ENCODE measurements around the gene ZMYND15. TPM values are rescaled to one million over a fixed set of nuclear protein-coding genes. Genes with fewer than 3 reads are reported as not detected.
A peak's percentile ranks its signal among the peaks of the same experiment; 100 is the strongest.

ZMYND15 gene
- total and polyA plus RNA-seq, 2 of the 13 experiments (the other 11 are each of a cell fraction or from before 2014, with no cell fraction given) = 0.24 to 2.7 TPM

GRCh38 chr17:4788807-4789700 lies 49.4 kb downstream of the ZMYND15 start, which contains the start of gene GLTPD2 (continued):
- TF ChIP-seq, protein P1, sequence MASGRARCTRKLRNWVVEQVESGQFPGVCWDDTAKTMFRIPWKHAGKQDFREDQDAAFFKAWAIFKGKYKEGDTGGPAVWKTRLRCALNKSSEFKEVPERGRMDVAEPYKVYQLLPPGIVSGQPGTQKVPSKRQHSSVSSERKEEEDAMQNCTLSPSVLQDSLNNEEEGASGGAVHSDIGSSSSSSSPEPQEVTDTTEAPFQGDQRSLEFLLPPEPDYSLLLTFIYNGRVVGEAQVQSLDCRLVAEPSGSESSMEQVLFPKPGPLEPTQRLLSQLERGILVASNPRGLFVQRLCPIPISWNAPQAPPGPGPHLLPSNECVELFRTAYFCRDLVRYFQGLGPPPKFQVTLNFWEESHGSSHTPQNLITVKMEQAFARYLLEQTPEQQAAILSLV (CRISPR knock-in tag; IDR thresholded peaks at IDR 0.05; ENCODE audit: borderline replicate concordance) = peak; percentile 63; the same call in 1 of the 2 replicates
- TF ChIP-seq GATAD1 (CRISPR knock-in tag; IDR thresholded peaks at IDR 0.05) (no peak; the same call in 1 of the 2 replicates), ZNF460 (CRISPR knock-in tag; IDR thresholded peaks at IDR 0.05; ENCODE audit: borderline replicate concordance) (peak; percentile 22; the same call in 1 of the 2 replicates), MIER2 (CRISPR knock-in tag; IDR thresholded peaks at IDR 0.05) (no peak), ZBTB37 (CRISPR knock-in tag; IDR thresholded peaks at IDR 0.05) (no peak), ZNF841 (CRISPR knock-in tag; IDR thresholded peaks at IDR 0.05; ENCODE audit: borderline replicate concordance) (no peak), NFIB (CRISPR knock-in tag; IDR thresholded peaks at IDR 0.05; ENCODE audit: borderline replicate concordance) (no peak), ZNF564 (CRISPR knock-in tag; IDR thresholded peaks at IDR 0.05) (no peak), ZNF12 (CRISPR knock-in tag; IDR thresholded peaks at IDR 0.05) (no peak; the same call in 1 of the 2 replicates), ZNF101 (CRISPR knock-in tag; IDR thresholded peaks at IDR 0.05; ENCODE audit: borderline replicate concordance, low read depth) (no peak), ZNF639 (CRISPR knock-in tag; conservative IDR thresholded peaks at IDR 0.05) (no peak; the same call in 1 of the 2 replicates), ZNF496 (CRISPR knock-in tag; IDR thresholded peaks at IDR 0.05; ENCODE audit: insufficient replicate concordance) (no peak), NCOR1 (IDR thresholded peaks at IDR 0.05; ENCODE audit: borderline replicate concordance, low read length) (0 out of 2 replicates have a peak, but pooled peaks have one; percentile 1), ZNF513 (CRISPR knock-in tag; conservative IDR thresholded peaks at IDR 0.05) (no peak), ZNF7 (CRISPR knock-in tag; IDR thresholded peaks at IDR 0.05) (no peak)
- TF ChIP-seq, protein P2, sequence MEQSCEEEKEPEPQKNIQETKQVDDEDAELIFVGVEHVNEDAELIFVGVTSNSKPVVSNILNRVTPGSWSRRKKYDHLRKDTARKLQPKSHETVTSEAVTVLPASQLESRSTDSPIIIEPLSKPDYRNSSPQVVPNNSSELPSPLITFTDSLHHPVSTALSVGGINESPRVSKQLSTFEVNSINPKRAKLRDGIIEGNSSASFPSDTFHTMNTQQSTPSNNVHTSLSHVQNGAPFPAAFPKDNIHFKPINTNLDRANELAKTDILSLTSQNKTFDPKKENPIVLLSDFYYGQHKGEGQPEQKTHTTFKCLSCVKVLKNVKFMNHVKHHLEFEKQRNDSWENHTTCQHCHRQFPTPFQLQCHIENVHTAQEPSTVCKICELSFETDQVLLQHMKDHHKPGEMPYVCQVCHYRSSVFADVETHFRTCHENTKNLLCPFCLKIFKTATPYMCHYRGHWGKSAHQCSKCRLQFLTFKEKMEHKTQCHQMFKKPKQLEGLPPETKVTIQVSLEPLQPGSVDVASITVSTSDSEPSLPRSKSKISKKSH (CRISPR knock-in tag; IDR thresholded peaks at IDR 0.05; ENCODE audit: borderline replicate concordance) = no peak
- TF ChIP-seq, protein P3, sequence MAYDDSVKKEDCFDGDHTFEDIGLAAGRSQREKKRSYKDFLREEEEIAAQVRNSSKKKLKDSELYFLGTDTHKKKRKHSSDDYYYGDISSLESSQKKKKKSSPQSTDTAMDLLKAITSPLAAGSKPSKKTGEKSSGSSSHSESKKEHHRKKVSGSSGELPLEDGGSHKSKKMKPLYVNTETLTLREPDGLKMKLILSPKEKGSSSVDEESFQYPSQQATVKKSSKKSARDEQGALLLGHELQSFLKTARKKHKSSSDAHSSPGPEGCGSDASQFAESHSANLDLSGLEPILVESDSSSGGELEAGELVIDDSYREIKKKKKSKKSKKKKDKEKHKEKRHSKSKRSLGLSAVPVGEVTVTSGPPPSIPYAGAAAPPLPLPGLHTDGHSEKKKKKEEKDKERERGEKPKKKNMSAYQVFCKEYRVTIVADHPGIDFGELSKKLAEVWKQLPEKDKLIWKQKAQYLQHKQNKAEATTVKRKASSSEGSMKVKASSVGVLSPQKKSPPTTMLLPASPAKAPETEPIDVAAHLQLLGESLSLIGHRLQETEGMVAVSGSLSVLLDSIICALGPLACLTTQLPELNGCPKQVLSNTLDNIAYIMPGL (CRISPR knock-in tag; IDR thresholded peaks at IDR 0.05; ENCODE audit: borderline replicate concordance in 1 of 2, low read depth in 1 of 2) = peak; percentile 57 to 94; a peak in 3 of 4 replicates
